HG03442 (cell line): ENCODE measurements around the gene IMMT.

ENCODE experiments used
- ATAC-seq: cut with Tn5 transposase; IDR thresholded peaks from one replicate; pipeline ENCODE4 v1.9.1; 2021; ENCODE audit warnings: mild to moderate bottlenecking, moderate library complexity; ENCODE audit not compliant: unreplicated experiment

IMMT gene

DNA sequence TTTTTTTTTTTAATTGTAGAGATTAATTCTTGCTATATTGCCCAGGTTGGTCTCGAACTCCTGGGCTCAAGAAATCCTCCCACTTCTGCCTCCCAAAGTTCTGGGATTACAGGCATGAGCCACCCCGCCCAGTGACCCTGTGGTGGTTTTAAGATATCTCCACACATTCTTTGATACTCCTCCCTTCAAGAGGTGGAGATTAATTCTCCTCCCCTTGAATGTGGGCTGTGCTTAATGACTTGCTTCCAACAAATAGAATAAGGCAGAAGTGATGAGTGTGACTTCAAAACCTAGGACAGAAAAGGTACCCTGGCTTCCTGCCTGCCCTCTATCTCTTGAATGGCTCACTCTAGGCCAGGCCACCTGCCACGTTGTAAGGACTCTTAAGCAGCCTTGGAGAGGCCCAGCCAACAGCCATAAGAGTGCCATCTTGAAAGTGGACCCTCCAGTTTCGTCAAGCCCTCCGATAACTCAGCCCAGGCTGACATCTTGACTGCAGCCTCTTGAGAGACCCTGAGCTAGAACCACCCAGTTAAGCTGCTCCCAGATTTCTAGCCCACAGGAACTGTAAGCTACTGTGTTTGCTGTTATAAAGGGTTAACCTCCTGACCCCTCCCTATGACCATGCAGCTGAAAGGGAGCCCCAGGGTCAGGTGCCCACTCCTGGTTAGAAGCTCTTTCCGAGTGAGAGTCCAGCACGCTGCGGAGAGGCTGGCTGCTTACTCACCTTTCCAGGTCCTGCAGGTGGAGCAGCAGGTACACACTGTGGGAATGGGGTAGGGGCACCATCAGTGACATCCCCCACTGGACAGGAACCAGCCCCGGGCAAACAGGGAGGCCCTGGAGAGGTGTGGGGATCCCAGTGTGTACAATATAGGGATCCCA, 31.6 kb upstream of the IMMT start:
- no peak for ATAC-seq

- no peak for ATAC-seq
Observed at GRCh38 chr2:86226070-86226469, 30.8 kb upstream of the IMMT start.

DNA sequence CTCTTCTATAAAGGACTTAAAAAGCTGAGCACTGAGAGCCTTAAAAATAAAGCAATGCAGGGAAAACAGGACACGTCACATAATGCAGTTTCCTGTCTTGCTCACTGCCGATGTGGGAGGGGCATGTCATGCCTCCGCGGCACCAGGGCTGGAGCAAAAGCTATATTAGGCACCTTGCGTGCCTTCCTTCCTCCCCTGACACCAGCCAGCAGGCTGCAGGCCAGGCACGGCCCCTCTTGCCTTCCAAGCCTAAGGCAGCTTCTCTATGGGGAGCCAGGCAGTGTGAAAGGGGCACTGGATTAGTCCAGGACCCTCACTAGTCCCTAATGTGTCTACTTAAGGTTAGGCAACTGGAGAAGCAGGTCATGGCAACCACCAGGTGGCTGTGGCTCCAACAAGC, 30.3 kb upstream of the IMMT start:
- peak; percentile 64 for ATAC-seq

DNA sequence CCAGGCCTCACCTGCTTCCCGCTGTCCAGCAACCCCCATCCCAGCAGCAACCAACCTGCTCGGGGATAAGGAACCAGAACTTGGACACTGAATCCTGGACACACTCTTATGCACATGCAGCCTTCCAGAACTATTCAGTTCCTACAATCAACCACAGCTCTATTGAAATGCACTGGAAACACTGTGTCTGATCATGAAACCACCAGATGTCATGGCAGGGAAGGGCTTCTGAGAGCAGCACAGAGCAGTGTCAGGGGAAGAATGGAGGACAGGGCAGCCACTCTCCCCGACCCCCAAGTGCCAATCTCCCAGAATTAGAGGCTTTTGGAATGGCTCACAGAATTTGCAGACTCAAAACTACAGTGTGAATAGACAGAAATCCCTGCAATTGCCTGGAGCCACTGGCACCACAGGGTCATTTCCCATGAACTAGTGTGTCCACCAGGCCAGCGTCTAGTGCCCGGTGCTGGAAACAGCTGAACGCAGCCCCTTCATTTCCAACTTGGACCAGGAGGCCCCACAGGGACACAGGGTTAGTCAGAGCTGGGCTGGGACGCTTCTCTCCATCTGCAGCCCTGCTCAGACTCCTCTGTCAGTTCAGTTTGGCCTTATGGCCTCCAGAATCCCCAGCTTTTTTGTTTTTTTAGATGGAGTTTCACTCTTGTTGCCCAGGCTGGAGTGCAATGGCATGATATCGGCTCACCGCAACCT, 29.5 kb upstream of the IMMT start:
- no peak for ATAC-seq

DNA sequence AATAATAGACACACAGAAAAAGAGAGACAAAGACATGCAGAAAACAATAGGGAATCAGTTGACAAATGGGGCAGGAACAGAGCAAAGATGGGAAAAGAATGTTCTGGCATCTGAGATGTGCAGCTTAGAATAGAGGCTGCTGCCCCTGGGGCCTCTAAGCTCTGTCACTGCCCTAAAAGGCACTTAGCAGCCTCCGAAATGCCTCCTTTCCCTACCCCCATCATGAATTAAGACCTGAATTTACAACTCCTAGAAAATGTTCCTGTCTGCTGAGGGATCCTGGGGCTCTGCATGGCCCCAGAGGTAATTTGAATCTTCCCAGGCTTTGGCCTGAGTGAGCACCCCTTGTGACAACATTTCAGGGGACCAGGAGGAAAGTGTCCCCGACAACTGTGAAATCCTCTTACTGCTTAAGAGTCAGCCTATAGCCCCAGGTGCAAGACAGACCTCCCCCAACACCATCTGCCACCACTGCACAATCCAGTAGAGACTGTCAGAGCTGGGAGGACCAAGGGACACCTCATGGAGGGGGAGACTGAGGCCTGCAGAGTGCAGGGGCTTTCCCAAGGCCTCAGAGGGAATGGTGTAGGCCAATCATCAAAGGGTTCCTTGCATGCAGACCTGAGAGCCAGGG, 28.8 kb upstream of the IMMT start:
- ATAC-seq = no peak

GRCh38 chr2:86223140-86223926, 28.1 kb upstream of the IMMT start:
- no peak for ATAC-seq

GRCh38 chr2:86221066-86221684, 25.9 kb upstream of the IMMT start:
- ATAC-seq = no peak

DNA sequence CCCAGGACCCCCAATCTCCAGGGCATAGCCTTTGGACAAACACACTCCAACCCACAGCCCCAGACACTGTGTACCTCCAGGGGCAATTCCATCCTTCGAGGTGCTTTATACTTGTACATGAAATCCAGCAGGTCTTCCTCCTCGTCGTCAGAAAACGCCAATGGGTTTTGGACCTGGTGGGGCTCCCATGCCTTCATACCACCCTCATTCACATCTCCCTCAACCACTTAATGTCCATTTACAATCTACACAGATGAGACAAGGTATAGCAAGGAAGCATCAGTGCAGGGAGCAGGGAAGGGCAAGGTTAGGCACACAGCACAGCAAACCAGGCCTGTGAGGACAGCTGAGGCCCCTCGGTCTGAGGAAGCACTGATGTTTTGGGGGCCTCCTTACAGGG, 24.6 kb upstream of the IMMT start:
- ATAC-seq = no peak

- no peak for ATAC-seq
Observed at GRCh38 chr2:86218124-86218523, 22.9 kb upstream of the IMMT start.

- no peak for ATAC-seq
Observed at GRCh38 chr2:86216575-86217555, 21.6 kb upstream of the IMMT start.

DNA sequence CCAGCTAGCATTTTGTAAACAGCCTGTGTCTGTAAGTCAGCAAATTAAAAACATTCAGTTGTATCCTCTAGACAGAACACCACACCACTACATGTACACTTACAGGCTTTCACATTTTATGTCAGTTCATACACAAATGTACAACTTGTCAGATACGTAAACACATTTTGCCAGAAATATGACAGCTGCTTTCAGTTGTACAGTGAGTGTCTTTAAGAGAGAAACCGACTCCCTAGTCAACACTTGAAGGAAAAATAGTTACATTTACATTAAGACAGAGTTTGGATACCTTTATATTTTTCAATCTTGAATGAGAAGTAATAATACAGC, 19.2 kb upstream of the IMMT start:
- no peak for ATAC-seq

DNA sequence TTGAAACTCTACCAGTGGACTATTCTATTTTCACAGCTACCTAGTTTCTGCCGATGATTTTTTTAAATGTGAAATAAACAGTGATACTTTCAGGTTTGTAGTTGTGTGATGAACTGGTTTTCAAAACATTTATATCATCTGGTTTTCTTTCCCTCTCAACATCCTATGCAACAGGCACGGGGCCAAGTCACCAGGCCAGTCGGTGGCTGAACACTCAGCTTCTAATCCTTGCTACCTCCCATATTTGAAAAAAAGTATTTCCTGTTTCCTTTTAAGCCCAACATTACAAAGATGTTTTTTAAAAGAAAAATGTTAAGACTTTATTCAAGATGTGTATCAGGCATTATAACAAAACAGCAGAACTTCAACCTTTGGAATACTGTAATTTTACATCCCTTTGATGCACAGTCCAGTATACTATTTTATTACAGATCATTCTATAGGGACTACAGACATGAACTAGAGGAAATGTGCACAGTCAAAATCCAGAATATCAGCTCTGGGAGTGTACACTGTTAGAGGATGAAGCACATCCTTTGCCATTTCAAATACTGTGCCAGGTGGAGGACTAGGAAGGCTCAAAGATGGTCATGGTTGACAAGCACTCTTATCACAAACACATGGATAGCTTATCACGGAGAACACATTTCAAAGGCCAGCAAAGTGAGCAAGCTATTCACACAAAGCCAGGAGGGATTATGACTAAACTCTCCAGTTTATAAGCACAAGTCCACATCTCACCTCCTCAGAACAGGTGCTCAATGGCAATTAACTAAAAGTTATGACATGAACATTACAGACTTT, 18.6 kb upstream of the IMMT start:
- ATAC-seq = no peak

DNA sequence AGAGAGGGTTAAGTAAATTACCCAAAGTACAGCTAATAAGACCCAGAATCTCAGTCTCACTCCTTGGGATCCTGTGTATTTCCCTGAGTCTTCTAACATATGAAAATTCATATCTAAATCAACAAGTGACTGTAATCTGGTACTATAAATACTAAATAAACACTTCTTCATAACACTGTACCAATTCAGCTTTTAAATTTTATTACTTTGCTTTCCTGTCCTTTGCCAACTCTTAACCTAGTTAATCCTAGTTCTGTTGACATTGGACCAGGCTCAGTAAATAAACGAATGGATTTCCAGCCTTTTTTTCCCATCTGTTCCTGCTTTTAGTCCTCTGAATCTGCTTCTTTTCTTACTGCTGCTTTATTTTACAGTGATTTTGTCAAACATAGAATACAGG, 17.8 kb upstream of the IMMT start:
- ATAC-seq = no peak

DNA sequence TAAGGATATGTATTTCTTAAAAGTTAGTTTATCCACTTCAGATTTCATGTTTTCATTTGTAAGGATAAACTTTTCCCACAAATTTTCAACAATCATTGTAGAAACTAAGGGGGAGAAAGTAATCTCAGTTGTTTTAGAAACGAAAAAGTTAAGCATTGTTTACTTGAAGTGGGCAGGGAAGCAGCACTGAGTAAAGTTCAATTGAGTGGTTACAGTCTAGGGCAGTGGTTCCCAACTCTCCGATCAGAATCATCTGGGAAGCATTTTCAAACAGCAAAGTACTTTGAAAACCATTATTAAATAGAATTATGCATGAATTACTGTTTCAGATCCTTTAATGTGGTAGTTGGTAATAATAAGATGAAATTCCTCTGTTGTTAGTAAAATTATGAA, 16.5 kb upstream of the IMMT start:
- ATAC-seq = no peak

DNA sequence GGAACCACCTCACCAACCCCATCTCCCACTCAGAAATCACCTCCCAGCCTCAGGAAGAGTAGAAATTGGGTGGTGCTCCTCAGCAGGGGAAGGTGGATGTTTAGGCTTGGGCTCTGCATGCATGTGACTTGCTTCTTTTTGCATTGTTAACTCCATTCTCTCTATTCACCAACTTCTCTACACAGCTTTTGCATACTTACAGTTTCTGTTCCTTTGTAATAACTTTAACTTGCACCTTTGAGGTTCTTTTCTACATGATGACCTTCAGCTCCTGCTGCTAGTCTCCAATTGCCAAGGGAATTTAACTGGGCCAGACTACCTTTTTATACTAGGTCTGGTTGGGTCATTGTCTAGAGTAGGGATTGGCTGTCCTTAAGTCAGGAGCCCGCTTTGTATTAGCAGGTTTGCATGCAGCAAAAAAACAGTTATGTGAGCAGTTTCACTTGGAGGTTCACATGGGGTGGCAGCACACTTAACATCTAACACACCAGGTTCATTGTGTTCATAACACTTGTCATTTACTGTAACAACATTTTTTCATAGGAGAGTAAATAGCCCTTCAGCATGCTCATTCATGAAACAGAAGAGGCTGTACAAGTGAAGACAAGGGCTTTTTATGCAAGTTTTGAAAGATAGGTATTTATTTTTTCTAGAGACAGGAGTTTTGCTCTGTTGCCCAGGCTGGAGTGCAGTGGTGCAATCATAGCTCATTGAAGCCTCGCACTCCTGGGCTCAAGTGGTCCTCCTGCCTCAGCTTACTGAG, 16.0 kb upstream of the IMMT start:
- no peak for ATAC-seq

DNA sequence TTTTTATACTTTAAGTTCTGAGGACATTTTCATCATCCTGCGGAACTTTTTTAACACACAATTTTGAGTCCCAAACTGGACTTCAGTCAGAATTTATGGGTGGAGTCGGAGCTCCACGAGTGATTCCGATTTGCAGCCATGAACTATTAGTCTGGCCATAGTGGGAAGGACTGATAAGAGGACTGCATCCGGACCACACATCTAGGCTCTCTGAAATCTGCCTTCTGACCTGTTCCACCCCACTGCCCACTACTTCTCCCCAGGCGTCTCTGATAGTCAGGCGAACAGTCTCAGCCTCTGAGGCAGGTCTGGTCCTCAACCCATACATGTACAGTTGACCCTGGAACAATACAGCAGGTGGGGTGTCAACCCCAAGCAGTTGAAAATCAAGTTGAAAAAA, 9.2 kb upstream of the IMMT start:
- ATAC-seq = no peak

- no peak for ATAC-seq
Observed at GRCh38 chr2:86203614-86204013, 8.4 kb upstream of the IMMT start.

- no peak for ATAC-seq
Observed at GRCh38 chr2:86202702-86203101, 7.4 kb upstream of the IMMT start.
